ENCODE results near the gene EPN2. TPM values are rescaled to one million over a fixed set of nuclear protein-coding genes. Genes with fewer than 3 reads are reported as not detected.

EPN2 gene
- total RNA-seq, 4 donors from 2014 or later, result 21.8 to 32.3 (median 24.7) TPM

DNA sequence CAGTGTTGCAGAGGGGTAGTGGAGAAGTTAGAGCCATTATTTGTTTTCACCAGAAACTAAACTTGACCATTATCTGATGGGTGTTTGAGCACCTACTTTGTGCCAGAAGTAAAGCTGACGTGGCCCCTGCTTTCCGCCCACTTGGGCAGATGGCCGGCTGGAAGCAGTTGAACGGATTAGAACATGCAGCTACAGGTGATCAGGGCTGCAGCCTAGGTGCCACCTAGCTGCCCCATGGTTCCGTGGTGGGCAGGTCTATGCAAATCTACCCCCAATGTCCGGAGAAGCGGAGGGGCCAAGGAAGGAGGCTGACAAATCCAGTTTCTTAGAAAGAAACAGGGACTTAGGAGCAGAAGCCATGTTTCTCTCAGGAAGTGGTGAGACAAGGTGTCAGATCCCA lies 62.7 kb downstream of the EPN2 start:
- WGBS, 2 donors, result 89% methylated on average over 7 of the region's 7 CpGs
- DNase-seq, result no peak
- no peaks in the 10 kb centered on the region for H3K27me3 ChIP-seq
- intact Hi-C loops (cut with DNase I), result no loop called here
- no peaks in the 10 kb centered on the region for H3K9me3 ChIP-seq
- H3K36me3 ChIP-seq, result no peaks in the 10 kb centered on the region
- H3K4me1 ChIP-seq, result peaks cover 33 to 66% of the 10 kb centered on the region in 2 donors
- H3K4me3 ChIP-seq (replicated peaks in 1 of 3), result no peak overlapping the region
- peak overlapping the region in 1 of 3 donors; percentile 69 for H3K27ac ChIP-seq
- TF ChIP-seq POLR2A (IDR thresholded peaks at IDR 0.05) (no peak), CTCF (IDR thresholded peaks at IDR 0.05) (no peak)

GRCh38 chr17:19301274-19301951 lies 64.2 kb downstream of the EPN2 start:
- 57 to 59% methylated on average over 5 of the region's 5 CpGs for WGBS, 2 donors
- H3K4me3 ChIP-seq (replicated peaks in 1 of 3), result no peak overlapping the region
- no peaks in the 10 kb centered on the region for H3K36me3 ChIP-seq
- intact Hi-C loops (cut with DNase I), result no loop called here
- peaks cover 36 to 70% of the 10 kb centered on the region in 2 donors for H3K4me1 ChIP-seq
- H3K9me3 ChIP-seq, result no peaks in the 10 kb centered on the region
- peak overlapping the region; percentile 58 to 86 (median 76) for H3K27ac ChIP-seq
- TF ChIP-seq CTCF (IDR thresholded peaks at IDR 0.05), result no peak
- no peak for TF ChIP-seq POLR2A (IDR thresholded peaks at IDR 0.05)
- peak; percentile 91 to 92 for DNase-seq
- H3K27me3 ChIP-seq, result no peaks in the 10 kb centered on the region

DNA sequence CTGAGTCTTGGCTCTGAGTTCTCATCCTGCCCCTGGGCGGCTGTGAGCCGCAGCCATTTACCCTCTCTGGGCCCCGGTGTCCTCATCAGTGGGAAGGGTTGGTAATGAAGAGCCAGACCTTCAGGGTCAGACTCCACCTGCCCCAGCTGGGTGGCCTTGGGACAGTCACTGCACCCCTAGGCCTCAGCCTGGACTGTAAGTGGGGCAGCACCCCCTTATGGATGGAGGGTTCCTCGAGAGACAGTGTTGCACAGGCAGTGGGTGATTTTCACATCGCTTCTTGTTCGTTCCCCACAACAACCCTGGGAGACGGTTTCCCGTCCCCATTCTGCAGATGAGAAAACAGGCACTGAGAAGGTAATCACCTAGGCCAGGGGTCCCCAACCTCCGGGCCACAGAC lies 64.8 kb downstream of the EPN2 start:
- peaks cover 36 to 72% of the 10 kb centered on the region in 2 donors for H3K4me1 ChIP-seq
- intact Hi-C loops (cut with DNase I), result no loop called here

GRCh38 chr17:19302791-19303331 lies 65.7 kb downstream of the EPN2 start:
- H3K4me3 ChIP-seq (replicated peaks in 1 of 3), result no peak overlapping the region
- peak overlapping the region in 2 of 3 donors; percentile 76 to 86 for H3K27ac ChIP-seq
- 66 to 81% methylated on average over 6 to 9 of the region's 9 CpGs for WGBS, 2 donors
- no peaks in the 10 kb centered on the region for H3K9me3 ChIP-seq
- intact Hi-C loops (cut with DNase I), result no loop called here
- no peak for DNase-seq
- peaks cover 36 to 70% of the 10 kb centered on the region in 2 donors for H3K4me1 ChIP-seq
- H3K36me3 ChIP-seq, result no peaks in the 10 kb centered on the region
- TF ChIP-seq CTCF (IDR thresholded peaks at IDR 0.05), result no peak
- no peak for TF ChIP-seq POLR2A (IDR thresholded peaks at IDR 0.05)
- H3K27me3 ChIP-seq, result no peaks in the 10 kb centered on the region

More for the DNA sequence above, 64.8 kb downstream of the EPN2 start:
- Histone ChIP-seq H3K4me3 (replicated peaks in 1 of 3) (no peak overlapping the region), H3K27ac (peak overlapping the region; percentile 58 to 86 (median 76)), H3K36me3 (no peaks in the 10 kb centered on the region), H3K27me3 (no peaks in the 10 kb centered on the region), H3K9me3 (no peaks in the 10 kb centered on the region)
- no peak for DNase-seq
- 87 to 97% methylated on average over 6 to 7 of the region's 9 CpGs for WGBS, 2 donors
- no peak for TF ChIP-seq POLR2A (IDR thresholded peaks at IDR 0.05)

- intact Hi-C loops (cut with DNase I), result no loop called here
- TF ChIP-seq CTCF (IDR thresholded peaks at IDR 0.05) (no peak), POLR2A (IDR thresholded peaks at IDR 0.05) (no peak)
- Histone ChIP-seq H3K36me3 (no peaks in the 10 kb centered on the region), H3K27me3 (no peaks in the 10 kb centered on the region), H3K27ac (peak overlapping the region in 2 of 3 donors; percentile 16 to 76), H3K4me3 (replicated peaks in 1 of 3) (no peak overlapping the region), H3K9me3 (no peaks in the 10 kb centered on the region), H3K4me1 (peaks cover 31 to 65% of the 10 kb centered on the region in 2 donors)
- 82 to 88% methylated on average over 9 of the region's 9 CpGs for WGBS, 2 donors
- no peak for DNase-seq
Measured at GRCh38 chr17:19303367-19303776, 66.2 kb downstream of the EPN2 start.

All from thyroid gland (tissue), 4 donors.